ENCODE results near the gene THRB. TPM values are rescaled to one million over a fixed set of nuclear protein-coding genes. Genes with fewer than 3 reads are reported as not detected.

THRB gene
- total and polyA plus RNA-seq, 9 of the 15 experiments (the other 6 are each of a cell fraction or from before 2014, with no cell fraction given): 1.7 to 14.9 (median 6.9) TPM

- TF ChIP-seq ZNF592 (IDR thresholded peaks at IDR 0.05): no peak
- TF ChIP-seq SRSF1 (IDR thresholded peaks at IDR 0.05; ENCODE audit: low read depth, low read length): no peak
- peak; percentile 57; the same call in 1 of the 2 replicates for TF ChIP-seq LCOR (CRISPR knock-in tag; IDR thresholded peaks at IDR 0.05)
- TF ChIP-seq DPF2 (IDR thresholded peaks at IDR 0.05): peak; percentile 84
- no peak for TF ChIP-seq ETV6 (IDR thresholded peaks at IDR 0.05; ENCODE audit: borderline replicate concordance in 1 of 2, low read depth in 2 of 2, low read length in 1 of 2)
- TF ChIP-seq ETV6 (CRISPR knock-in tag; IDR thresholded peaks at IDR 0.05; ENCODE audit: borderline replicate concordance): no peak
- TF ChIP-seq MEIS2 (IDR thresholded peaks at IDR 0.05; ENCODE audit: partially characterized antibody): peak; percentile 99
- no peak for TF ChIP-seq CEBPG (CRISPR knock-in tag; IDR thresholded peaks at IDR 0.05)
- TF ChIP-seq CEBPG (tag; conservative IDR thresholded peaks at IDR 0.05 in 1 of 2, IDR thresholded peaks at IDR 0.05 in 1 of 2): peak; percentile 44 to 84; a peak in 3 of 4 replicates
- no peak for TF ChIP-seq FOXK2 (conservative IDR thresholded peaks at IDR 0.05 in 1 of 2, IDR thresholded peaks at IDR 0.05 in 1 of 2; ENCODE audit: low read depth in 2 of 2)
- TF ChIP-seq USF2 (CRISPR knock-in tag; IDR thresholded peaks at IDR 0.05): peak; percentile 64
- TF ChIP-seq ZNF280A (IDR thresholded peaks at IDR 0.05; ENCODE audit: low read depth, partially characterized antibody): no peak
- peak; percentile 94 for TF ChIP-seq TFAP4 (CRISPR knock-in tag; IDR thresholded peaks at IDR 0.05; ENCODE audit: borderline replicate concordance)
- TF ChIP-seq POLR3A (IDR thresholded peaks at IDR 0.05; ENCODE audit: borderline replicate concordance, extremely low read depth, insufficient read depth, insufficient read length): no peak
- no peak for TF ChIP-seq CHD1 (IDR thresholded peaks at IDR 0.05; ENCODE audit: low read length)
Observed at GRCh38 chr3:24303057-24303754, 191.4 kb downstream of the THRB start (continued).

Data from K562 (cell line).